Endothelial cell of umbilical vein (primary cell): Measurements from ENCODE around the gene ITPRIP. TPM values are rescaled to one million over a fixed set of nuclear protein-coding genes. Genes with fewer than 3 reads are reported as not detected.

Experiments used
- BruUV-seq: library from RNA; stranded (reverse); fragments of 400-500 nt; replicated peaks from 2 replicates; lab custom pipeline; 2021; lab: Mats Ljungman, UMichigan
- CTCF ChIA-PET: fragments of 300-600, 350-600 bp; sonication (Branson Sonifier 250); formaldehyde crosslinking; loops from one replicate; lab custom pipeline; 2021; ENCODE audit warnings: antibody characterized with exemption, inconsistent platforms; lab: Charles Lee
- POLR2A ChIA-PET: fragments of 300-600, 350-600 bp; sonication (Branson Sonifier 250); formaldehyde crosslinking; loops from one replicate; lab custom pipeline; 2021; ENCODE audit warnings: antibody characterized with exemption, inconsistent platforms; lab: Charles Lee
- DNase-seq: peaks from one replicate; pipeline ENCODE4 v3.0.0-alpha.2; 2011; ENCODE audit warnings: low read depth, low spot score
- FAIRE-seq: peaks from 2 replicates; lab custom pipeline; 2011; peaks lifted over from hg19 to GRCh38; lab: Jason Lieb, UNC
- H2AFZ ChIP-seq: 2 replicates; pipeline ENCODE4 v1.6.0; 2012; ENCODE audit warnings: low read depth, low read length, control low read depth, inconsistent platforms
- H3K27ac ChIP-seq: 2 replicates; pipeline ENCODE4 v1.5.1; 2011; ENCODE audit warnings: low read depth, mild to moderate bottlenecking, control low read depth, low read length, moderate library complexity; ENCODE audit not compliant: insufficient read depth
- H3K27me3 ChIP-seq, 2 experiments: 2 replicates each; pipeline versions ENCODE4 v1.6.0 to v1.6.1; 2011; ENCODE audit warnings: low read length in 2 of 2, mixed read lengths in 1 of 2; ENCODE audit not compliant: control insufficient read depth in 2 of 2, insufficient read depth in 2 of 2
- H3K36me3 ChIP-seq, 2 experiments: 2 replicates in 1 of 2; 3 replicates in 1 of 2; pipeline ENCODE4 v1.5.1; 2011; ENCODE audit warnings: low read length in 2 of 2, mild to moderate bottlenecking in 1 of 2, moderate library complexity in 1 of 2; ENCODE audit not compliant: control insufficient read depth in 2 of 2, insufficient read depth in 2 of 2; ENCODE audit errors: extremely low read depth in 1 of 2
- H3K4me1 ChIP-seq: 3 replicates; pipeline ENCODE4 v1.5.1; 2011; ENCODE audit warnings: mild to moderate bottlenecking, low read length; ENCODE audit not compliant: control insufficient read depth, insufficient read depth; ENCODE audit errors: extremely low read depth
- H3K4me2 ChIP-seq: 2 replicates; pipeline ENCODE4 v1.6.1; 2011; ENCODE audit warnings: low read length, control low read depth, mixed read lengths; ENCODE audit not compliant: insufficient read depth
- H3K4me3 ChIP-seq, 3 experiments: fragments of 200-600 bp in 1 of 3; sonication (generic), shearing (Covaris generic) in 1 of 3; replicated peaks in 1 of 3; 2 replicates each; pipeline ENCODE4 v1.5.1; 2011 to 2016; ENCODE audit warnings: control low read depth in 3 of 3, low read length in 3 of 3, mild to moderate bottlenecking in 2 of 3, inconsistent platforms in 1 of 3, low read depth in 1 of 3, moderate library complexity in 1 of 3; ENCODE audit not compliant: insufficient read depth in 1 of 3
- H3K79me2 ChIP-seq: 2 replicates; pipeline ENCODE4 v1.6.0; 2012; ENCODE audit warnings: low read length, inconsistent platforms; ENCODE audit not compliant: control insufficient read depth, insufficient read depth
- H3K9ac ChIP-seq: replicated peaks from 2 replicates; pipeline ENCODE3; 2011; ENCODE audit warnings: low read length, control low read depth; ENCODE audit not compliant: insufficient read depth; ENCODE audit errors: extremely low read depth
- H3K9me1 ChIP-seq: replicated peaks from 3 replicates; pipeline ENCODE4 v1.6.0; 2011; ENCODE audit warnings: mild to moderate bottlenecking, low read length; ENCODE audit not compliant: control insufficient read depth, insufficient read depth; ENCODE audit errors: extremely low read depth
- H3K9me3 ChIP-seq: replicated peaks from 2 replicates; pipeline ENCODE4 v1.5.1; 2012; ENCODE audit warnings: low read length, inconsistent platforms; ENCODE audit not compliant: control insufficient read depth, insufficient read depth
- H4K20me1 ChIP-seq: replicated peaks from 2 replicates; pipeline ENCODE3; 2011; ENCODE audit warnings: mild to moderate bottlenecking, low read length; ENCODE audit not compliant: control insufficient read depth, insufficient read depth; ENCODE audit errors: extremely low read depth
- CTCF ChIP-seq, 2 donors: IDR thresholded peaks; 1 replicate in 1 of 2; 2 replicates in 1 of 2; pipeline ENCODE4 v1.5.1; 2011; ENCODE audit warnings: low read length in 2 of 2, mild to moderate bottlenecking in 2 of 2, moderate library complexity in 2 of 2, control low read depth in 1 of 2, inconsistent platforms in 1 of 2, low read depth in 1 of 2; ENCODE audit not compliant: insufficient read depth in 1 of 2; ENCODE audit errors: extremely low read depth in 1 of 2
- EZH2 ChIP-seq: IDR thresholded peaks from 2 replicates; pipeline ENCODE4 v1.6.1; 2012; ENCODE audit warnings: borderline replicate concordance, low read depth, mild to moderate bottlenecking, moderate library complexity, low read length, inconsistent platforms; ENCODE audit not compliant: severe bottlenecking
- FOS ChIP-seq: IDR thresholded peaks from 2 replicates; pipeline ENCODE4 v1.6.1; 2011; ENCODE audit warnings: mild to moderate bottlenecking, low read length, moderate library complexity, borderline replicate concordance; ENCODE audit not compliant: insufficient read depth
- GATA2 ChIP-seq: IDR thresholded peaks from 2 replicates; pipeline ENCODE4 v1.7.0; 2011; ENCODE audit warnings: low read depth, mild to moderate bottlenecking, moderate library complexity, mixed read lengths, low read length; ENCODE audit not compliant: insufficient read length, insufficient read depth
- JUN ChIP-seq: IDR thresholded peaks from 2 replicates; pipeline ENCODE4 v1.6.1; 2011; ENCODE audit warnings: borderline replicate concordance, low read depth; ENCODE audit not compliant: insufficient read length, insufficient read depth
- MAX ChIP-seq: IDR thresholded peaks from 2 replicates; pipeline ENCODE4 v1.6.1; 2011; ENCODE audit not compliant: insufficient read depth, insufficient read length
- MYC ChIP-seq: IDR thresholded peaks from one replicate; pipeline ENCODE4 v1.6.1; 2011; ENCODE audit warnings: mild to moderate bottlenecking, low read depth, low read length
- POLR2A ChIP-seq: IDR thresholded peaks from 2 replicates; pipeline ENCODE4 v1.6.1; 2012; ENCODE audit warnings: low read depth, mild to moderate bottlenecking, control low read depth, low read length
- POLR2AphosphoS5 ChIP-seq: IDR thresholded peaks from 2 replicates; pipeline ENCODE4 v1.6.1; 2012; ENCODE audit warnings: low read depth, mild to moderate bottlenecking, control low read depth, low read length, moderate library complexity; ENCODE audit not compliant: insufficient read depth
- dilution Hi-C: fragments of 300-500 bp; cut with MboI; formaldehyde crosslinking; loops from one replicate; pipeline ENCODE4 v1.15.0; 2019; ENCODE audit warnings: low sequenced_read_pairs; ENCODE audit not compliant: extremely low pct_ligation_motif_present
- intact Hi-C: fragments of 100-400 bp; cut with micrococcal nuclease; formaldehyde crosslinking; loops from one replicate; pipeline ENCODE4 v1.10.0; 2022
- polyA plus RNA-seq, 4 experiments: library from polyadenylated mRNA; depleted of rRNA in 3 of 4; stranded (reverse) in 3 of 4; unstranded in 1 of 4; fragments of >200 nt; gene quantifications; 2 replicates each; pipeline versions ENCODE4 v1.2.1 to v1.2.3, GENCODE V29; 2011 to 2012; ENCODE audit warnings: missing spikeins in 1 of 4
- total RNA-seq: library from RNA; stranded (reverse); gene quantifications from 2 replicates; pipeline ENCODE4 v1.2.3, GENCODE V29; 2021

The ITPRIP gene
- total and polyA plus RNA-seq, 2 donors (not counting 3 experiments of a cell fraction or from before 2014, with no cell fraction given): 31.4 to 33.2 TPM

- H3K79me2 ChIP-seq: peaks cover 29% of the 10 kb centered on the region
- H3K27me3 ChIP-seq: no peaks in the 10 kb centered on the region
- TSS peak; percentile 56 for BruUV-seq
- H3K4me3 ChIP-seq: peak within 1 kb of the TSS; percentile 47 to 83 (median 48)
- CTCF ChIA-PET: interaction anchor here (0.9 to 1.0 kb wide), 2 partner anchors 14 to 84 kb away, joined by 3 to 4 read pairs; partner anchors contain the start of genes CFAP58 and GSTO1
- intact Hi-C loops: loop anchor here (1.0 kb wide), 1 partner anchor 9 kb away; no protein-coding TSS in a partner anchor
- FAIRE-seq (peak; percentile 89), DNase-seq (peak; percentile 98)
- POLR2A ChIA-PET: interaction anchor here (0.5 to 2.2 kb wide), 2 partner anchors 13 to 68 kb away, joined by 8 to 9 read pairs; no protein-coding TSS in a partner anchor
- TF ChIP-seq FOS (no peak), POLR2AphosphoS5 (peak; percentile 91), POLR2A (peak; percentile 82), MAX (peak; percentile 71)
- H3K27ac ChIP-seq: peak within 1 kb of the TSS; percentile 84
- H3K4me2 ChIP-seq: peak within 1 kb of the TSS; percentile 83
- no peaks in the 10 kb centered on the region for H4K20me1 ChIP-seq
- peaks cover 9 to 16% of the 10 kb centered on the region in 2 experiments for H3K36me3 ChIP-seq
- no peaks in the 10 kb centered on the region for H3K9me3 ChIP-seq
- peak within 1 kb of the TSS; percentile 45 for H2AFZ ChIP-seq
- dilution Hi-C loops: no loop called here
- H3K4me1 ChIP-seq: peaks cover 10% of the 10 kb centered on the region
- H3K9me1 ChIP-seq: no peaks in the 10 kb centered on the region
- H3K9ac ChIP-seq: peak within 1 kb of the TSS; percentile 84
These were observed 69.3 kb downstream of the ITPRIP start, which contains the start of gene GSTO2 for GRCh38 chr10:104268713-104269645. Gene GSTO2 (plus strand): TSS chr10:104269184. CDS start chr10:104274916, 5,732 bp downstream.

GRCh38 chr10:104268405-104268712 lies 69.9 kb downstream of the ITPRIP start:
- FAIRE-seq (no peak), DNase-seq (no peak)
- TSS peak; percentile 83 for BruUV-seq

More at GRCh38 chr10:104268405-104268712, 69.9 kb downstream of the ITPRIP start:
- Histone ChIP-seq H3K9me3 (no peaks in the 10 kb centered on the region), H3K4me3 (peak overlapping the region; percentile 43 to 83 (median 47)), H3K4me1 (peaks cover 10% of the 10 kb centered on the region), H2AFZ (peak overlapping the region; percentile 5), H3K27me3 (no peaks in the 10 kb centered on the region), H3K27ac (peak overlapping the region; percentile 84), H4K20me1 (no peaks in the 10 kb centered on the region), H3K9me1 (no peaks in the 10 kb centered on the region), H3K79me2 (peaks cover 34% of the 10 kb centered on the region), H3K9ac (peak overlapping the region; percentile 84), H3K36me3 (peaks cover 9 to 20% of the 10 kb centered on the region in 2 experiments), H3K4me2 (peak overlapping the region; percentile 69)
- CTCF ChIA-PET: interaction anchor here (0.9 to 1.0 kb wide), 2 partner anchors 14 to 85 kb away, joined by 3 to 4 read pairs; partner anchors contain the start of genes CFAP58 and GSTO1
- intact Hi-C loops (no loop called here), dilution Hi-C loops (no loop called here)
- TF ChIP-seq POLR2A (no peak), POLR2AphosphoS5 (no peak), EZH2 (no peak), JUN (no peak), GATA2 (no peak), MYC (no peak), FOS (no peak), CTCF (IDR thresholded peaks at IDR 0.05; ENCODE audit: extremely low read depth in 1 of 2, insufficient read depth in 1 of 2, low read depth in 1 of 2, low read length in 2 of 2) (no peak), MAX (no peak)
- POLR2A ChIA-PET: interaction anchor here (2.2 kb wide), 1 partner anchor 12 kb away, joined by 9 read pairs; no protein-coding TSS in a partner anchor
